ENCODE data around the gene TPGS2. TPM values are rescaled to one million over a fixed set of nuclear protein-coding genes. Genes with fewer than 3 reads are reported as not detected.

Gene TPGS2
- total RNA-seq, 1 experiment from 2014 or later, result 160 TPM

GRCh38 chr18:36826556-36826955 is 2.2 kb downstream of the TPGS2 start:
- Mint-ChIP-seq H3K4me3 (ENCODE audit: low read depth, unreplicated experiment) (no peak overlapping the region), H3K36me3 (ENCODE audit: insufficient read depth, unreplicated experiment) (peaks cover 29% of the 10 kb centered on the region), H3K27ac (ENCODE audit: unreplicated experiment) (no peak overlapping the region), H3K27me3 (ENCODE audit: unreplicated experiment) (no peaks in the 10 kb centered on the region), H3K4me1 (ENCODE audit: low read depth, unreplicated experiment) (peaks cover 32% of the 10 kb centered on the region), H3K9me3 (ENCODE audit: low read depth, unreplicated experiment) (no peaks in the 10 kb centered on the region)
- TF ChIP-seq CTCF (IDR thresholded peaks at IDR 0.05; ENCODE audit: unreplicated experiment), result no peak
- no peak for DNase-seq
- intact Hi-C loops (cut with micrococcal nuclease; ENCODE audit: unreplicated experiment), result no loop called here
- BruUV-seq (replicated peaks), result no TSS peak
- CTCF ChIA-PET, result interaction anchor here (0.5 kb wide), 1 partner anchor 529 kb away, joined by 3 read pairs; the partner anchor contains the start of gene FHOD3

GRCh38 chr18:36825526-36825925 is 3.3 kb downstream of the TPGS2 start:
- no peaks in the 10 kb centered on the region for H3K27me3 Mint-ChIP-seq (ENCODE audit: unreplicated experiment)
- DNase-seq, result no peak
- TF ChIP-seq CTCF (IDR thresholded peaks at IDR 0.05; ENCODE audit: unreplicated experiment), result no peak
- no peaks in the 10 kb centered on the region for H3K9me3 Mint-ChIP-seq (ENCODE audit: low read depth, unreplicated experiment)
- no peak overlapping the region for H3K4me3 Mint-ChIP-seq (ENCODE audit: low read depth, unreplicated experiment)
- H3K4me1 Mint-ChIP-seq (ENCODE audit: low read depth, unreplicated experiment), result peaks cover 27% of the 10 kb centered on the region
- CTCF ChIA-PET, result no interaction called here
- H3K27ac Mint-ChIP-seq (ENCODE audit: unreplicated experiment), result no peak overlapping the region
- peaks cover 29% of the 10 kb centered on the region for H3K36me3 Mint-ChIP-seq (ENCODE audit: insufficient read depth, unreplicated experiment)
- no TSS peak for BruUV-seq (replicated peaks)
- intact Hi-C loops (cut with micrococcal nuclease; ENCODE audit: unreplicated experiment), result no loop called here

GRCh38 chr18:36821681-36822080 is 7.1 kb downstream of the TPGS2 start:
- TF ChIP-seq CTCF (IDR thresholded peaks at IDR 0.05; ENCODE audit: unreplicated experiment), result no peak
- no peak overlapping the region for H3K4me3 Mint-ChIP-seq (ENCODE audit: low read depth, unreplicated experiment)
- H3K4me1 Mint-ChIP-seq (ENCODE audit: low read depth, unreplicated experiment), result peaks cover under 1% of the 10 kb centered on the region
- H3K27ac Mint-ChIP-seq (ENCODE audit: unreplicated experiment), result no peak overlapping the region
- H3K9me3 Mint-ChIP-seq (ENCODE audit: low read depth, unreplicated experiment), result no peaks in the 10 kb centered on the region
- BruUV-seq (replicated peaks), result no TSS peak
- no peaks in the 10 kb centered on the region for H3K27me3 Mint-ChIP-seq (ENCODE audit: unreplicated experiment)
- intact Hi-C loops (cut with micrococcal nuclease; ENCODE audit: unreplicated experiment), result no loop called here
- CTCF ChIA-PET, result no interaction called here
- no peaks in the 10 kb centered on the region for H3K36me3 Mint-ChIP-seq (ENCODE audit: insufficient read depth, unreplicated experiment)
- DNase-seq, result no peak

GRCh38 chr18:36819621-36820020 is 9.2 kb downstream of the TPGS2 start:
- no peak for DNase-seq
- no TSS peak for BruUV-seq (replicated peaks)
- no peak overlapping the region for H3K4me3 Mint-ChIP-seq (ENCODE audit: low read depth, unreplicated experiment)
- no peak for TF ChIP-seq CTCF (IDR thresholded peaks at IDR 0.05; ENCODE audit: unreplicated experiment)
- CTCF ChIA-PET, result no interaction called here
- intact Hi-C loops (cut with micrococcal nuclease; ENCODE audit: unreplicated experiment), result no loop called here
- H3K4me1 Mint-ChIP-seq (ENCODE audit: low read depth, unreplicated experiment), result no peaks in the 10 kb centered on the region
- H3K27me3 Mint-ChIP-seq (ENCODE audit: unreplicated experiment), result no peaks in the 10 kb centered on the region
- H3K9me3 Mint-ChIP-seq (ENCODE audit: low read depth, unreplicated experiment), result no peaks in the 10 kb centered on the region
- no peak overlapping the region for H3K27ac Mint-ChIP-seq (ENCODE audit: unreplicated experiment)
- peaks cover 11% of the 10 kb centered on the region for H3K36me3 Mint-ChIP-seq (ENCODE audit: insufficient read depth, unreplicated experiment)
